ENCODE measurements around the gene CNST.

DNA sequence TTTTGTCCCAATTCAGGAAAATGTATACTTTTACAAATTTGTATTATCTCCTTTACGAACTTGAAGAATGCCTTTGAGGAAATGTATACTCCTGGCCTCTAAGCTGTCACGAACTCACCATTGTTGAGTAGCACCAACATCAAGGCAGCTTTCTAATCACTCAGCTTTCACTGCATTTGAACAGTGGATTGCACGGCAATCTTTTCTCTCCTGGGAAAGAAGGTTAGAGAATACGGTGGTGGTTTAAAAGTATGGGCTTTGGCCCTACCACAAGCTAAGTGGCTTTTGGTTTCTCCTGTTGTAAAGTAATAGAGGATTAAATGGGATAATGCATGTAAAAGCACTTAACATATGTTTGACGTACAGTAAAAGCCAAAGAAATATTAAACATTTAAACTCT is 57.8 kb downstream of the CNST start:
- TF ChIP-seq CTCF (IDR thresholded peaks at IDR 0.05) (no peak), POLR2A (IDR thresholded peaks at IDR 0.05) (no peak), EP300 (IDR thresholded peaks at IDR 0.05) (no peak), POLR2AphosphoS5 (IDR thresholded peaks at IDR 0.05) (no peak)

All from suprapubic skin (tissue), 4 donors.